GM12878 (cell line): ENCODE results near the gene COX11. TPM values are rescaled to one million over a fixed set of nuclear protein-coding genes. Genes with fewer than 3 reads are reported as not detected.

Source experiments
- ATAC-seq: fragments of 200-7000 bp; cut with Tn5 transposase; 3 replicates; pipeline ENCODE4 v1.9.1; 2020; ENCODE audit warnings: mild to moderate bottlenecking, moderate library complexity
- BruUV-seq: library from RNA; stranded (reverse); fragments of 400-500 nt; replicated peaks from 2 replicates; lab custom pipeline; 2021; lab: Mats Ljungman, UMichigan
- CTCF ChIA-PET: fragments of 300-600 bp; sonication (Branson Sonifier 250); formaldehyde crosslinking; extraction: SDS; loops from one replicate; lab custom pipeline; 2021; ENCODE audit warnings: inconsistent platforms; lab: Yijun Ruan, JAX
- POLR2A ChIA-PET: fragments of 350-600 bp; formaldehyde crosslinking; extraction: SDS; loops from one replicate; lab custom pipeline; 2021; ENCODE audit warnings: inconsistent platforms; lab: Charles Lee
- RAD21 ChIA-PET: fragments of 300-600 bp; sonication (Branson Sonifier 250); formaldehyde crosslinking; loops from one replicate; lab custom pipeline; 2023; ENCODE audit warnings: antibody characterized with exemption; ENCODE audit not compliant: unreplicated experiment; lab: Charles Lee
- SMC1A ChIA-PET: fragments of 300-600 bp; sonication (Branson Sonifier 250); formaldehyde crosslinking; loops from one replicate; lab custom pipeline; 2023; ENCODE audit not compliant: unreplicated experiment, uncharacterized antibody; lab: Charles Lee
- DNase-seq: peaks from one replicate; pipeline ENCODE4 v3.0.0-alpha.2; 2011; ENCODE audit warnings: low read depth, low spot score
- FAIRE-seq: peaks from 3 replicates; lab custom pipeline; 2011; peaks lifted over from hg19 to GRCh38; lab: Jason Lieb, UNC
- H2AFZ ChIP-seq: 2 replicates; pipeline ENCODE4 v1.6.0; 2011; ENCODE audit warnings: low read depth, low read length, control low read depth; ENCODE audit not compliant: control insufficient read depth
- H3K27ac ChIP-seq: 2 replicates; pipeline ENCODE4 v1.5.1; 2011; ENCODE audit warnings: control low read depth; ENCODE audit not compliant: control insufficient read depth, insufficient read depth
- H3K27me3 ChIP-seq, 2 experiments: replicated peaks in 1 of 2; 2 replicates each; pipeline versions ENCODE4 v1.6.0 to v1.6.1; 2011; ENCODE audit warnings: low read length in 1 of 2; ENCODE audit not compliant: control insufficient read depth in 2 of 2, insufficient read depth in 2 of 2
- H3K36me3 ChIP-seq, 2 experiments: 2 replicates each; pipeline ENCODE4 v1.5.1; 2011; ENCODE audit warnings: low read length in 1 of 2; ENCODE audit not compliant: control insufficient read depth in 2 of 2, insufficient read depth in 2 of 2
- H3K4me1 ChIP-seq: 2 replicates; pipeline ENCODE4 v1.6.1; 2011; ENCODE audit warnings: mild to moderate bottlenecking, low read length, moderate library complexity, mixed read lengths; ENCODE audit not compliant: control insufficient read depth, insufficient read depth
- H3K4me2 ChIP-seq: 2 replicates; pipeline ENCODE4 v1.6.0; 2011; ENCODE audit warnings: control low read depth; ENCODE audit not compliant: control insufficient read depth, insufficient read depth
- H3K4me3 ChIP-seq: fragments of 200-600 bp; sonication (generic); 2 replicates; pipeline ENCODE4 v1.5.1; 2016
- H3K79me2 ChIP-seq: 2 replicates; pipeline ENCODE4 v1.6.0; 2011; ENCODE audit warnings: low read length; ENCODE audit not compliant: control insufficient read depth, insufficient read depth
- H3K9ac ChIP-seq: 2 replicates; pipeline ENCODE4 v1.8.0; 2011; ENCODE audit warnings: low read length, control low read depth, mixed read lengths; ENCODE audit not compliant: control insufficient read depth, insufficient read depth
- H3K9me3 ChIP-seq: replicated peaks from 3 replicates; pipeline ENCODE4 v1.5.1; 2011; ENCODE audit warnings: mild to moderate bottlenecking, low read length; ENCODE audit not compliant: control insufficient read depth, insufficient read depth
- H4K20me1 ChIP-seq: 2 replicates; pipeline ENCODE4 v1.6.0; 2011; ENCODE audit not compliant: control insufficient read depth, insufficient read depth
- ASH2L ChIP-seq: fragments of 300-600, 200-600 bp; sonication (generic); IDR thresholded peaks from 2 replicates; pipeline ENCODE4 v1.6.1; 2017; ENCODE audit warnings: low read depth, mild to moderate bottlenecking, borderline replicate concordance
- JUND ChIP-seq: IDR thresholded peaks from 2 replicates; pipeline ENCODE4 v1.6.1; 2012; ENCODE audit warnings: low read depth, mild to moderate bottlenecking, low read length, improper control_type of control experiment, moderate library complexity
- KDM1A ChIP-seq: fragments of 200-600 bp; sonication (generic); IDR thresholded peaks from 2 replicates; pipeline ENCODE4 v1.6.1; 2016; ENCODE audit warnings: borderline replicate concordance
- MEF2B ChIP-seq: fragments of 450-650 bp; IDR thresholded peaks from 2 replicates; pipeline ENCODE4 v1.6.1; 2018; ENCODE audit warnings: mild to moderate bottlenecking, moderate library complexity; ENCODE audit not compliant: partially characterized antibody, poor library complexity, severe bottlenecking
- NFYB ChIP-seq: IDR thresholded peaks from 2 replicates; pipeline ENCODE4 v1.6.1; 2011; ENCODE audit warnings: low read depth, mild to moderate bottlenecking, low read length, improper control_type of control experiment, moderate library complexity; ENCODE audit not compliant: insufficient read depth
- NR2F1 ChIP-seq: fragments of 450-650 bp; conservative IDR thresholded peaks from 2 replicates; pipeline ENCODE4 v1.6.1; 2017; ENCODE audit warnings: mild to moderate bottlenecking
- PAX5 ChIP-seq: IDR thresholded peaks from 2 replicates; pipeline ENCODE4 v1.6.1; 2011; ENCODE audit warnings: low read depth, low read length, borderline replicate concordance
- PRDM15 ChIP-seq: fragments of 450-650 bp; formaldehyde crosslinking; IDR thresholded peaks from 2 replicates; pipeline ENCODE4 v1.4.0; 2020; ENCODE audit warnings: mild to moderate bottlenecking, moderate library complexity
- SPI1 ChIP-seq: IDR thresholded peaks from 2 replicates; pipeline ENCODE4 v1.6.1; 2011; ENCODE audit warnings: low read depth, mild to moderate bottlenecking, low read length, moderate library complexity, borderline replicate concordance; ENCODE audit not compliant: insufficient read depth
- ZBTB33 ChIP-seq: fragments of 450-650 bp; IDR thresholded peaks from 2 replicates; pipeline ENCODE4 v1.6.1; 2017; ENCODE audit warnings: mild to moderate bottlenecking
- WGBS: methylation state at CpG from one replicate; pipeline ENCODE4 v1.1.6; 2016; ENCODE audit warnings: low lambda C conversion rate; ENCODE audit not compliant: insufficient replicate concordance, insufficient coverage; ENCODE audit errors: missing lambda C conversion rate; 5-methylcytosine and 5-hydroxymethylcytosine counted together
- in situ Hi-C: fragments of 300-500 bp; cut with MboI; formaldehyde crosslinking; loops from 9 replicates; pipeline ENCODE4 v1.14.3; 2018; ENCODE audit warnings: mixed read lengths
- intact Hi-C: fragments of 100-400 bp; cut with micrococcal nuclease; formaldehyde crosslinking; loops from one replicate; pipeline ENCODE4 v1.14.2; 2022; ENCODE audit not compliant: unreplicated experiment
- polyA plus RNA-seq, 11 experiments: library from polyadenylated mRNA; depleted of rRNA in 4 of 11; unstranded in 6 of 11; stranded (reverse) in 5 of 11; fragments of >200 nt; fragmentation: Nextera tagmentation in 4 of 11; fragmentation: Illumina TruSeq in 1 of 11; extraction: Ambion mirVana in 4 of 11; extraction: Trizol in 1 of 11; gene quantifications; 1 replicate in 1 of 11; 2 replicates in 10 of 11; pipeline versions ENCODE4 v1.2.1 to v1.2.3, GENCODE V29; 2011 to 2016; ENCODE audit warnings: inconsistent platforms in 2 of 11, missing spikeins in 2 of 11, low read depth in 1 of 11
- total RNA-seq, 4 experiments: library from RNA; depleted of rRNA in 3 of 4; stranded (reverse); fragments of >200 nt in 3 of 4; fragmentation: Illumina TruSeq in 1 of 4; extraction: Trizol in 1 of 4; gene quantifications; 2 replicates each; pipeline versions ENCODE4 v1.2.1 to v1.2.3, GENCODE V29; 2013 to 2021

The COX11 gene
- total and polyA plus RNA-seq, 10 of the 15 experiments (the other 5 are each of a cell fraction or from before 2014, with no cell fraction given), result 13.8 to 69.4 (median 50.8) TPM

- Histone ChIP-seq H3K4me3 (no peak overlapping the region), H3K36me3 (no peaks in the 10 kb centered on the region), H3K4me2 (no peak overlapping the region), H3K27ac (no peak overlapping the region), H3K9me3 (no peaks in the 10 kb centered on the region), H3K27me3 (no peaks in the 10 kb centered on the region), H4K20me1 (no peaks in the 10 kb centered on the region), H3K9ac (no peak overlapping the region), H3K4me1 (no peaks in the 10 kb centered on the region; the same call in 1 of the 2 replicates), H2AFZ (no peak overlapping the region), H3K79me2 (no peaks in the 10 kb centered on the region)
- ChIA-PET SMC1A (no interaction called here), CTCF (no interaction called here), POLR2A (no interaction called here), RAD21 (no interaction called here)
- DNase-seq (no peak), ATAC-seq (no peak), FAIRE-seq (no peak)
- in situ Hi-C loops, result no loop called here
- WGBS, result 91% methylated on average over 2 of the region's 2 CpGs
- intact Hi-C loops, result no loop called here
- TF ChIP-seq PRDM15 (no peak), SPI1 (peak; percentile 22; the same call in 1 of the 2 replicates)
- BruUV-seq, result no TSS peak
These were observed 21.1 kb downstream of the COX11 start for GRCh38 chr17:54947396-54947795.

- Histone ChIP-seq H3K4me2 (no peak overlapping the region), H3K4me1 (no peaks in the 10 kb centered on the region; the same call in 1 of the 2 replicates), H4K20me1 (no peaks in the 10 kb centered on the region), H3K9me3 (no peaks in the 10 kb centered on the region), H2AFZ (no peak overlapping the region), H3K79me2 (no peaks in the 10 kb centered on the region), H3K36me3 (no peaks in the 10 kb centered on the region), H3K27ac (no peak overlapping the region), H3K4me3 (no peak overlapping the region), H3K27me3 (no peaks in the 10 kb centered on the region), H3K9ac (no peak overlapping the region)
- ATAC-seq, result no peak
- 35% methylated on average over 1 of the region's 1 CpG for WGBS
- no peak for FAIRE-seq
- ChIA-PET POLR2A (no interaction called here), CTCF (no interaction called here), RAD21 (no interaction called here), SMC1A (no interaction called here)
- BruUV-seq, result no TSS peak
- no peak for DNase-seq
- in situ Hi-C loops (no loop called here), intact Hi-C loops (no loop called here)
- TF ChIP-seq NFYB (no peak), JUND (no peak), NR2F1 (no peak), PAX5 (no peak), ZBTB33 (no peak), ASH2L (no peak), MEF2B (no peak), KDM1A (no peak)
These were observed 22.8 kb downstream of the COX11 start for GRCh38 chr17:54945671-54946070.
